Spleen (tissue), 7 donors: ENCODE measurements around the gene XDH.

Source experiments
- CTCF ChIP-seq, 11 experiments: fragments of 200-600 bp in 7 of 11; fragments of 450-650 bp in 4 of 11; sonication (generic) in 4 of 11; IDR thresholded peaks in 8 of 11; conservative IDR thresholded peaks in 3 of 11; 1 replicate in 7 of 11; 2 replicates in 4 of 11; pipeline versions ENCODE4 v1.4.0 to v1.8.0; 2016 to 2021; ENCODE audit warnings: antibody characterized with exemption in 11 of 11, inconsistent platforms in 4 of 11, mild to moderate bottlenecking in 1 of 11
- POLR2A ChIP-seq, 3 donors: fragments of 450-650 bp; IDR thresholded peaks; one replicate each; pipeline ENCODE4 v1.5.1; 2017; ENCODE audit warnings: antibody characterized with exemption in 3 of 3, mild to moderate bottlenecking in 1 of 3
- POLR2AphosphoS5 ChIP-seq, 3 donors: sonication (generic); formaldehyde crosslinking; IDR thresholded peaks; one replicate each; pipeline ENCODE4 v1.5.1; 2017; ENCODE audit warnings: antibody characterized with exemption in 3 of 3
- donor health status: DM: no; HTN: no; CAD: no; lungs with moderate emphysema.
- donor health status: DM: no; HTN: no; CAD: no.
- donor health status: DM: no; HTN: no; CAD: no.

- TF ChIP-seq POLR2A (IDR thresholded peaks at IDR 0.05) = no peak
- no peak for TF ChIP-seq POLR2AphosphoS5 (IDR thresholded peaks at IDR 0.05)
- no peak for TF ChIP-seq CTCF (IDR thresholded peaks at IDR 0.05 in 8 of 11, conservative IDR thresholded peaks at IDR 0.05 in 3 of 11)
Observed at GRCh38 chr2:31362581-31362980, 52.0 kb downstream of the XDH start.
